ENCODE results near the gene PAX7.
"Not testable (repeated sequence)": the region's sequence is repeated elsewhere in the genome, so short reads cannot be mapped to it uniquely, and the experiment has no call there.

The PAX7 gene

GRCh38 chr1:18766328-18766727 lies 135.7 kb downstream of the PAX7 start:
- no peak for DNase-seq

- not testable (repeated sequence) for DNase-seq
These were observed 136.9 kb downstream of the PAX7 start for GRCh38 chr1:18767576-18767975.

GRCh38 chr1:18768086-18768485 lies 137.4 kb downstream of the PAX7 start:
- DNase-seq, result no peak

- no peak for DNase-seq
These were observed 138.5 kb downstream of the PAX7 start for GRCh38 chr1:18769140-18769539.

- no peak for DNase-seq
These were observed 140.2 kb downstream of the PAX7 start for GRCh38 chr1:18770799-18771198.

- DNase-seq, result no peak
These were observed 143.1 kb downstream of the PAX7 start for GRCh38 chr1:18773753-18774152.

- DNase-seq, result no peak
These were observed 144.7 kb downstream of the PAX7 start for GRCh38 chr1:18775341-18775740.

GRCh38 chr1:18776777-18777176 lies 146.1 kb downstream of the PAX7 start:
- no peak for DNase-seq

- DNase-seq, result no peak
These were observed 147.8 kb downstream of the PAX7 start for GRCh38 chr1:18778437-18778836.

- no peak for DNase-seq
These were observed 150.4 kb downstream of the PAX7 start for GRCh38 chr1:18781031-18781430.

- no peak for DNase-seq
These were observed 153.2 kb downstream of the PAX7 start for GRCh38 chr1:18783705-18784481.

GRCh38 chr1:18784482-18784831 lies 153.8 kb downstream of the PAX7 start:
- DNase-seq, result no peak

- DNase-seq, result no peak
These were observed 155.5 kb downstream of the PAX7 start for GRCh38 chr1:18786149-18786548.

- no peak for DNase-seq
These were observed 157.3 kb downstream of the PAX7 start for GRCh38 chr1:18787825-18788385.

GRCh38 chr1:18789246-18789645 lies 158.6 kb downstream of the PAX7 start:
- no peak for DNase-seq

GRCh38 chr1:18792747-18793146 lies 162.1 kb downstream of the PAX7 start:
- no peak for DNase-seq

GRCh38 chr1:18793164-18793563 lies 162.5 kb downstream of the PAX7 start:
- DNase-seq, result no peak

- no peak for DNase-seq
These were observed 163.4 kb downstream of the PAX7 start for GRCh38 chr1:18794051-18794450.

GRCh38 chr1:18794561-18794960 lies 163.9 kb downstream of the PAX7 start:
- no peak for DNase-seq

GRCh38 chr1:18795002-18795689 lies 164.5 kb downstream of the PAX7 start:
- DNase-seq, result no peak

- no peak for DNase-seq
These were observed 166.3 kb downstream of the PAX7 start for GRCh38 chr1:18796950-18797349.

Measured in inflammatory macrophage (primary cell).